Suprapubic skin (tissue), 2 donors: Measurements from ENCODE around the gene UPF1.

Experiments used
- EP300 ChIP-seq: sonication (generic); formaldehyde crosslinking; IDR thresholded peaks from one replicate; pipeline ENCODE4 v1.6.1; 2017; ENCODE audit warnings: antibody characterized with exemption
- POLR2A ChIP-seq, 2 donors: fragments of 450-650 bp; IDR thresholded peaks; one replicate each; pipeline ENCODE4 v1.6.1; 2017; ENCODE audit warnings: antibody characterized with exemption in 2 of 2, mild to moderate bottlenecking in 2 of 2, moderate library complexity in 2 of 2

GRCh38 chr19:18854982-18855381, 23.2 kb downstream of the UPF1 start:
- no peak for TF ChIP-seq EP300
- TF ChIP-seq POLR2A (IDR thresholded peaks at IDR 0.05): no peak
